H7 (cell line): ENCODE results near the gene LYSET. TPM values are rescaled to one million over a fixed set of nuclear protein-coding genes. Genes with fewer than 3 reads are reported as not detected.
A peak's percentile ranks its signal among the peaks of the same experiment; 100 is the strongest.
"Not testable (repeated sequence)": the region's sequence is repeated elsewhere in the genome, so short reads cannot be mapped to it uniquely, and the experiment has no call there.

Experiments
- DNase-seq: peaks from one replicate; pipeline ENCODE4 v3.0.0; 2012
- H3K27me3 ChIP-seq: 2 replicates; pipeline ENCODE4 v1.6.0; 2011; ENCODE audit warnings: mild to moderate bottlenecking, low read length; ENCODE audit not compliant: control insufficient read depth, insufficient read depth
- H3K36me3 ChIP-seq: replicated peaks from 2 replicates; pipeline ENCODE4 v1.5.1; 2011; ENCODE audit warnings: low read length; ENCODE audit not compliant: control insufficient read depth, insufficient read depth
- H3K4me3 ChIP-seq: 2 replicates; pipeline ENCODE4 v1.5.1; 2011; ENCODE audit warnings: low read depth, mild to moderate bottlenecking, control low read depth, low read length, moderate library complexity; ENCODE audit not compliant: insufficient read depth
- total RNA-seq: library from RNA; depleted of rRNA; stranded (reverse); fragments of >200 nt; shearing (Covaris generic); gene quantifications from 2 replicates; pipeline ENCODE4 v1.2.3, GENCODE V29; 2014; rRNA removed

LYSET gene
- total RNA-seq, 1 experiment from 2014 or later: 13.9 TPM

GRCh38 chr14:93230539-93230938 lies 45.4 kb downstream of the LYSET start:
- no peak for DNase-seq
- Histone ChIP-seq H3K4me3 (no peak overlapping the region), H3K27me3 (no peaks in the 10 kb centered on the region), H3K36me3 (peaks cover 5% of the 10 kb centered on the region)

GRCh38 chr14:93231129-93231979 lies 46.2 kb downstream of the LYSET start:
- Histone ChIP-seq H3K4me3 (no peak overlapping the region), H3K36me3 (peaks cover 5% of the 10 kb centered on the region), H3K27me3 (no peaks in the 10 kb centered on the region)
- DNase-seq: peak; percentile 54

GRCh38 chr14:93232159-93232558 lies 47.0 kb downstream of the LYSET start:
- no peak overlapping the region for H3K4me3 ChIP-seq
- peaks cover 2% of the 10 kb centered on the region for H3K36me3 ChIP-seq
- H3K27me3 ChIP-seq: no peaks in the 10 kb centered on the region
- peak; percentile 73 for DNase-seq

GRCh38 chr14:93233078-93233477 lies 48.0 kb downstream of the LYSET start:
- not testable (repeated sequence) for DNase-seq, H3K4me3 ChIP-seq, H3K27me3 ChIP-seq, H3K36me3 ChIP-seq

DNA sequence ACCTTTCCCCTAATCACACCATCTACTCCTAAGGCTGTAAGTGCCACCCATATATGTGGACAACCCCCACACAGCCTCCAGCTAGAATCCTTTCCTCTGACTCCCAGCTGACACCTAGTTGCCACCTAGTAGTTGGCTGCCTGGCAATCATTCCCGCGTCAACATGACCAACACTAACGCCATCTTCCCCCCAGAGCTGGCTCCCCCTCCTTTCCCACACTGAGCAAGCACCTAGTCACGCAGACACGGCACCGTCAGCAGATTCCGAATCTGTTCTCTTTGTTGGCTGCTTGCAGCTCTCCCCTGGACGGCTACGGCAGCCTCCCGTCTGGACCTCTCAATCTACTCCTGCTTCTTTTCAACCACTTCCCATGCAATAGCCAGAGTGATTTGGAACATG lies 49.7 kb downstream of the LYSET start:
- H3K27me3 ChIP-seq: no peaks in the 10 kb centered on the region
- no peak overlapping the region for H3K4me3 ChIP-seq
- no peaks in the 10 kb centered on the region for H3K36me3 ChIP-seq
- DNase-seq: no peak

Other genes starting within 250 kb of the LYSET start
- 75.1 and 92.1 TPM in 2 replicates for gene ITPK1, start 69.4 kb upstream of the LYSET start, total RNA-seq
- 17.9 and 20.1 TPM in 2 replicates for gene MOAP1, start 420 bp upstream of the LYSET start, total RNA-seq
- gene GON7, start 21.7 kb downstream of the LYSET start, total RNA-seq: 5.0 and 8.7 TPM in 2 replicates
- gene UBR7, start 21.9 kb downstream of the LYSET start, total RNA-seq: 42.2 and 45.7 TPM in 2 replicates
- 13.4 and 17.7 TPM in 2 replicates for gene BTBD7, start 147.7 kb downstream of the LYSET start, total RNA-seq
- gene COX8C, start 161.9 kb downstream of the LYSET start, total RNA-seq: not detected in 2 replicates
- gene UNC79, start 245.6 kb downstream of the LYSET start, total RNA-seq: 1.0 and 2.0 TPM in 2 replicates